Immature natural killer cell (primary cell): Measurements from ENCODE around the gene ALDH18A1. TPM values are rescaled to one million over a fixed set of nuclear protein-coding genes. Genes with fewer than 3 reads are reported as not detected.
A peak's percentile ranks its signal among the peaks of the same experiment; 100 is the strongest.

Experiments
- DNase-seq, 3 donors: peaks; one replicate each; pipeline ENCODE4 v3.0.0; 2022; ENCODE audit warnings: mixed read lengths in 1 of 3
- H3K27ac Mint-ChIP-seq, 6 donors: one replicate each; pipeline ENCODE4 v1.8.0; 2020; ENCODE audit warnings: mixed read lengths in 6 of 6, mild to moderate bottlenecking in 5 of 6, inconsistent platforms in 4 of 6, moderate library complexity in 3 of 6
- H3K27me3 Mint-ChIP-seq, 3 donors: one replicate each; pipeline ENCODE4 v1.8.0; 2020 to 2021; ENCODE audit warnings: low read depth in 3 of 3, mild to moderate bottlenecking in 3 of 3, mixed read lengths in 3 of 3, moderate library complexity in 3 of 3, inconsistent platforms in 1 of 3
- H3K36me3 Mint-ChIP-seq, 3 donors: one replicate each; pipeline ENCODE4 v1.8.0; 2020; ENCODE audit warnings: mixed read lengths in 3 of 3, inconsistent platforms in 2 of 3, mild to moderate bottlenecking in 2 of 3
- H3K4me1 Mint-ChIP-seq, 2 donors: one replicate each; pipeline ENCODE4 v1.8.0; 2020; ENCODE audit warnings: inconsistent platforms in 2 of 2, mild to moderate bottlenecking in 2 of 2, mixed read lengths in 2 of 2, moderate library complexity in 1 of 2
- H3K4me3 Mint-ChIP-seq, 5 donors: one replicate each; pipeline ENCODE4 v1.8.0; 2020; ENCODE audit warnings: mild to moderate bottlenecking in 5 of 5, mixed read lengths in 5 of 5, inconsistent platforms in 3 of 5, moderate library complexity in 3 of 5
- H3K9me3 Mint-ChIP-seq, 6 donors: one replicate each; pipeline ENCODE4 v1.8.0; 2020; ENCODE audit warnings: mild to moderate bottlenecking in 6 of 6, mixed read lengths in 6 of 6, inconsistent platforms in 4 of 6, moderate library complexity in 3 of 6
- polyA plus RNA-seq, 3 donors: library from polyadenylated mRNA; unstranded; fragments of 300-500 nt; fragmentation: Illumina TruSeq; gene quantifications; one replicate each; pipeline ENCODE4 v1.2.3, GENCODE V29; 2021

ALDH18A1 gene
- polyA plus RNA-seq, 3 donors from 2014 or later = 49.6 to 55.7 (median 50.8) TPM

- Mint-ChIP-seq H3K36me3 (no peaks in the 10 kb centered on the region), H3K4me3 (no peak overlapping the region), H3K27me3 (peaks cover 0 to 4% (median 4%) of the 10 kb centered on the region in 3 donors), H3K4me1 (peaks cover 6 to 9% of the 10 kb centered on the region in 2 donors), H3K9me3 (peaks cover 0 to 1% (median 0%) of the 10 kb centered on the region in 6 donors), H3K27ac (no peak overlapping the region)
- DNase-seq = no peak
Measured at GRCh38 chr10:95565336-95565735, 91.2 kb downstream of the ALDH18A1 start.

- Mint-ChIP-seq H3K4me3 (no peak overlapping the region), H3K36me3 (no peaks in the 10 kb centered on the region), H3K27ac (no peak overlapping the region), H3K27me3 (peaks cover 0 to 4% (median 2%) of the 10 kb centered on the region in 3 donors), H3K9me3 (peaks cover 0 to 1% (median 0%) of the 10 kb centered on the region in 6 donors), H3K4me1 (peaks cover 10 to 12% of the 10 kb centered on the region in 2 donors)
- DNase-seq = no peak
Measured at GRCh38 chr10:95564291-95564690, 92.2 kb downstream of the ALDH18A1 start.

GRCh38 chr10:95562341-95562965 lies 94.1 kb downstream of the ALDH18A1 start:
- peaks cover 10 to 12% of the 10 kb centered on the region in 2 donors for H3K4me1 Mint-ChIP-seq
- peaks cover 0 to 4% (median 2%) of the 10 kb centered on the region in 3 donors for H3K27me3 Mint-ChIP-seq
- no peak overlapping the region for H3K27ac Mint-ChIP-seq
- H3K4me3 Mint-ChIP-seq = peak overlapping the region in 4 of 5 donors; percentile 84 to 100 (median 94)
- H3K36me3 Mint-ChIP-seq = no peaks in the 10 kb centered on the region
- no peak for DNase-seq
- peaks cover 0 to 1% (median 0%) of the 10 kb centered on the region in 6 donors for H3K9me3 Mint-ChIP-seq

GRCh38 chr10:95561864-95562177 lies 94.7 kb downstream of the ALDH18A1 start:
- peaks cover 0 to 1% (median 0%) of the 10 kb centered on the region in 6 donors for H3K9me3 Mint-ChIP-seq
- H3K27ac Mint-ChIP-seq = peak overlapping the region in 3 of 6 donors; percentile 8 to 89 (median 49)
- H3K4me3 Mint-ChIP-seq = peak overlapping the region; percentile 84 to 100 (median 90)
- H3K36me3 Mint-ChIP-seq = no peaks in the 10 kb centered on the region
- DNase-seq = no peak
- H3K27me3 Mint-ChIP-seq = peaks cover 0 to 4% (median 2%) of the 10 kb centered on the region in 3 donors
- peaks cover 10 to 12% of the 10 kb centered on the region in 2 donors for H3K4me1 Mint-ChIP-seq

- DNase-seq = peak; percentile 93 to 94 (median 93)
- peaks cover 10 to 12% of the 10 kb centered on the region in 2 donors for H3K4me1 Mint-ChIP-seq
- H3K9me3 Mint-ChIP-seq = peaks cover 0 to 1% (median 0%) of the 10 kb centered on the region in 6 donors
- H3K36me3 Mint-ChIP-seq = no peaks in the 10 kb centered on the region
- peak within 1 kb of the TSS; percentile 97 to 100 (median 99) for H3K4me3 Mint-ChIP-seq
- H3K27me3 Mint-ChIP-seq = peaks cover 0 to 4% (median 2%) of the 10 kb centered on the region in 3 donors
- peak within 1 kb of the TSS; percentile 69 to 95 (median 90) for H3K27ac Mint-ChIP-seq
Measured at GRCh38 chr10:95561177-95561863, 95.2 kb downstream of the ALDH18A1 start, which contains the start of gene SORBS1. TSS of gene SORBS1 (minus strand) at chr10:95561371. CDS start at chr10:95441135, 120,236 bp downstream.

- H3K9me3 Mint-ChIP-seq = peaks cover 0 to 1% (median 0%) of the 10 kb centered on the region in 6 donors
- peaks cover 0 to 4% (median 3%) of the 10 kb centered on the region in 3 donors for H3K27me3 Mint-ChIP-seq
- peak overlapping the region; percentile 97 to 100 (median 99) for H3K4me3 Mint-ChIP-seq
- H3K4me1 Mint-ChIP-seq = peaks cover 10 to 12% of the 10 kb centered on the region in 2 donors
- no peaks in the 10 kb centered on the region for H3K36me3 Mint-ChIP-seq
- H3K27ac Mint-ChIP-seq = peak overlapping the region; percentile 69 to 95 (median 90)
- peak; percentile 33 to 38 (median 36) for DNase-seq
Measured at GRCh38 chr10:95560278-95561176, 96.0 kb downstream of the ALDH18A1 start.

GRCh38 chr10:95559896-95560277 lies 96.6 kb downstream of the ALDH18A1 start:
- peak overlapping the region in 1 of 6 donors; percentile 70 for H3K27ac Mint-ChIP-seq
- H3K27me3 Mint-ChIP-seq = peaks cover 0 to 4% (median 3%) of the 10 kb centered on the region in 3 donors
- peaks cover 10 to 12% of the 10 kb centered on the region in 2 donors for H3K4me1 Mint-ChIP-seq
- no peak for DNase-seq
- H3K4me3 Mint-ChIP-seq = peak overlapping the region; percentile 97 to 100 (median 99)
- H3K36me3 Mint-ChIP-seq = no peaks in the 10 kb centered on the region
- peaks cover 0 to 1% (median 0%) of the 10 kb centered on the region in 6 donors for H3K9me3 Mint-ChIP-seq

GRCh38 chr10:95559471-95559870 lies 97.0 kb downstream of the ALDH18A1 start:
- H3K27me3 Mint-ChIP-seq = peaks cover 0 to 4% (median 3%) of the 10 kb centered on the region in 3 donors
- no peak for DNase-seq
- H3K9me3 Mint-ChIP-seq = peaks cover 0 to 1% (median 0%) of the 10 kb centered on the region in 6 donors
- H3K36me3 Mint-ChIP-seq = no peaks in the 10 kb centered on the region
- H3K27ac Mint-ChIP-seq = no peak overlapping the region
- H3K4me3 Mint-ChIP-seq = peak overlapping the region; percentile 56 to 99 (median 70)
- H3K4me1 Mint-ChIP-seq = peaks cover 10 to 12% of the 10 kb centered on the region in 2 donors

GRCh38 chr10:95558593-95559320 lies 97.8 kb downstream of the ALDH18A1 start:
- H3K27me3 Mint-ChIP-seq = peaks cover 0 to 4% (median 3%) of the 10 kb centered on the region in 3 donors
- peaks cover 0 to 1% (median 0%) of the 10 kb centered on the region in 6 donors for H3K9me3 Mint-ChIP-seq
- no peak overlapping the region for H3K27ac Mint-ChIP-seq
- peak overlapping the region; percentile 3 to 44 (median 19) for H3K4me3 Mint-ChIP-seq
- peaks cover 10 to 12% of the 10 kb centered on the region in 2 donors for H3K4me1 Mint-ChIP-seq
- H3K36me3 Mint-ChIP-seq = no peaks in the 10 kb centered on the region
- DNase-seq = no peak

GRCh38 chr10:95556994-95557767 lies 99.3 kb downstream of the ALDH18A1 start:
- peaks cover 0 to 1% (median 0%) of the 10 kb centered on the region in 6 donors for H3K9me3 Mint-ChIP-seq
- H3K27me3 Mint-ChIP-seq = peaks cover 0 to 5% (median 4%) of the 10 kb centered on the region in 3 donors
- H3K27ac Mint-ChIP-seq = no peak overlapping the region
- peaks cover 0 to 4% (median 0%) of the 10 kb centered on the region in 3 donors for H3K36me3 Mint-ChIP-seq
- H3K4me3 Mint-ChIP-seq = no peak overlapping the region
- H3K4me1 Mint-ChIP-seq = peaks cover 10 to 12% of the 10 kb centered on the region in 2 donors
- DNase-seq = no peak
